Kidney (tissue), 14 donors: Measurements from ENCODE around the gene GOLGA6L7. TPM values are rescaled to one million over a fixed set of nuclear protein-coding genes. Genes with fewer than 3 reads are reported as not detected.

Experiments used
- DNase-seq, 5 donors: peaks; one replicate each; pipeline ENCODE4 v3.0.0-alpha.2; 2013 to 2020
- FAIRE-seq: peaks from 2 replicates; lab custom pipeline; 2012; peaks lifted over from hg19 to GRCh38; lab: Jason Lieb, UNC
- H3K27ac ChIP-seq, 2 donors: one replicate each; pipeline ENCODE4 v1.7.0; 2013; ENCODE audit warnings: low read depth in 2 of 2, low read length in 2 of 2, inconsistent platforms in 1 of 2
- H3K27me3 ChIP-seq: one replicate; pipeline ENCODE4 v1.7.1; 2013; ENCODE audit warnings: low read length, inconsistent platforms; ENCODE audit not compliant: control insufficient read depth, insufficient read depth
- H3K36me3 ChIP-seq, 3 donors: one replicate each; pipeline versions ENCODE4 v1.7.0 to v1.7.1; 2013; ENCODE audit warnings: low read length in 3 of 3, control low read depth in 1 of 3, inconsistent platforms in 1 of 3; ENCODE audit not compliant: insufficient read depth in 3 of 3, control insufficient read depth in 2 of 3
- H3K4me1 ChIP-seq, 3 donors: one replicate each; pipeline versions ENCODE4 v1.7.0 to v1.7.1; 2013; ENCODE audit warnings: low read length in 3 of 3, inconsistent platforms in 1 of 3, low read depth in 1 of 3; ENCODE audit not compliant: control insufficient read depth in 2 of 3, insufficient read depth in 2 of 3
- H3K4me3 ChIP-seq, 3 donors: one replicate each; pipeline versions ENCODE4 v1.7.0 to v1.8.1; 2013; ENCODE audit warnings: low read length in 3 of 3, control low read depth in 1 of 3, inconsistent platforms in 1 of 3
- H3K9ac ChIP-seq, 3 donors: one replicate each; pipeline versions ENCODE4 v1.7.0 to v1.7.1; 2013; ENCODE audit warnings: low read length in 3 of 3, control low read depth in 1 of 3, inconsistent platforms in 1 of 3
- H3K9me3 ChIP-seq, 3 donors: one replicate each; pipeline versions ENCODE4 v1.7.0 to v1.7.1; 2013; ENCODE audit warnings: low read length in 3 of 3, control low read depth in 1 of 3, inconsistent platforms in 1 of 3; ENCODE audit not compliant: control insufficient read depth in 2 of 3, insufficient read depth in 1 of 3
- intact Hi-C: fragments of 100-400 bp; cut with DNase I; formaldehyde crosslinking; loops from one replicate; pipeline ENCODE4 v1.11.1; 2022
- polyA plus RNA-seq: library from polyadenylated mRNA; stranded (reverse); fragments of 350-450 nt; fragmentation: Illumina TruSeq; extraction: RNeasy Lipid Tissue Mini Kit (QIAGEN cat#74804); gene quantifications from one replicate; pipeline ENCODE4 v1.2.3, GENCODE V29; 2014; ENCODE audit warnings: low read depth, low replicate concordance; ENCODE audit not compliant: insufficient read depth
- total RNA-seq: library from RNA; stranded (reverse); fragmentation: NEBNext Ultra II Directional; extraction: Animal tissue kit (Norgen Biotek cat#: 25700); gene quantifications from one replicate; pipeline ENCODE4 v1.2.1, GENCODE V29; 2021
- TF ChIP-seq, protein P1 (sequence below): IDR thresholded peaks from 3 replicates; pipeline ENCODE4 v1.5.1; 2012; ENCODE audit warnings: mild to moderate bottlenecking, moderate library complexity, borderline replicate concordance; ENCODE audit not compliant: insufficient read depth; ENCODE audit errors: extremely low read depth
- donor health status: control.
- donor health status: control.
- donor health status: control.
- donor health status: control.
- donor health status: control.
- donor health status: DM: yes; HTN: yes; CAD: no.
- donor health status: Normal renal cell carcinoma (clear cell type).

The GOLGA6L7 gene
- total and polyA plus RNA-seq, 2 donors from 2014 or later = not detected

DNA sequence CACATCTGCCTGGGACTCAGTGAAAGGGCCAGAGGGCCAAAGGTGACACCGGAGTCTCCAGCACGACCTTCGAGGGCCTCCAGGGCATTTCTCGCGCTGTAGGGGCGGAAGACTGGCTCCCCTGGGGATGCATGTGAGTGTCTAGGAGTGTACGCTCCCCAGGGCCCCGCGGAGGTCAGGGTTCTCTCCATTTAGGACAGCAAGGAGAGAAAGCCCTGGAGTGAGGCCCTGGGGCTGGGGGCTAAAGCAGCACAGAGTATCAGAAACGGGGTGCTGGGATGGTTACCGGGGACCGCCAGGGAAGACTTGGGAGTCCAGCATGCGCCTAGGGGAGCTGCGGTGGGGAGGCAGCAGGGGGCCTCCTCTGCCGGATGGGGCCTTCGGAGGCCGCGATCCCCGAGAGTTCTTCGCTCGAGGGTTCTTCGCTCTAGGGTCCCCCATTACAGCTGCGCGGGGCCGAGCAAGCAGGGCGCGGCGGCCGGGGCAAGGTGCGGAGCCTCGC is 36.7 kb upstream of the GOLGA6L7 start:
- TF ChIP-seq, protein P1, sequence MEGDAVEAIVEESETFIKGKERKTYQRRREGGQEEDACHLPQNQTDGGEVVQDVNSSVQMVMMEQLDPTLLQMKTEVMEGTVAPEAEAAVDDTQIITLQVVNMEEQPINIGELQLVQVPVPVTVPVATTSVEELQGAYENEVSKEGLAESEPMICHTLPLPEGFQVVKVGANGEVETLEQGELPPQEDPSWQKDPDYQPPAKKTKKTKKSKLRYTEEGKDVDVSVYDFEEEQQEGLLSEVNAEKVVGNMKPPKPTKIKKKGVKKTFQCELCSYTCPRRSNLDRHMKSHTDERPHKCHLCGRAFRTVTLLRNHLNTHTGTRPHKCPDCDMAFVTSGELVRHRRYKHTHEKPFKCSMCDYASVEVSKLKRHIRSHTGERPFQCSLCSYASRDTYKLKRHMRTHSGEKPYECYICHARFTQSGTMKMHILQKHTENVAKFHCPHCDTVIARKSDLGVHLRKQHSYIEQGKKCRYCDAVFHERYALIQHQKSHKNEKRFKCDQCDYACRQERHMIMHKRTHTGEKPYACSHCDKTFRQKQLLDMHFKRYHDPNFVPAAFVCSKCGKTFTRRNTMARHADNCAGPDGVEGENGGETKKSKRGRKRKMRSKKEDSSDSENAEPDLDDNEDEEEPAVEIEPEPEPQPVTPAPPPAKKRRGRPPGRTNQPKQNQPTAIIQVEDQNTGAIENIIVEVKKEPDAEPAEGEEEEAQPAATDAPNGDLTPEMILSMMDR = no peak
- no peak for FAIRE-seq
- no peaks in the 10 kb centered on the region for H3K9me3 ChIP-seq
- no peak overlapping the region for H3K4me3 ChIP-seq
- no peaks in the 10 kb centered on the region for H3K36me3 ChIP-seq
- intact Hi-C loops = no loop called here
- peak in 3 of 5 donors; percentile 26 to 66 (median 64) for DNase-seq
- H3K4me1 ChIP-seq = no peaks in the 10 kb centered on the region
- H3K27ac ChIP-seq = no peak overlapping the region
- H3K27me3 ChIP-seq = no peaks in the 10 kb centered on the region
- no peak overlapping the region for H3K9ac ChIP-seq

DNA sequence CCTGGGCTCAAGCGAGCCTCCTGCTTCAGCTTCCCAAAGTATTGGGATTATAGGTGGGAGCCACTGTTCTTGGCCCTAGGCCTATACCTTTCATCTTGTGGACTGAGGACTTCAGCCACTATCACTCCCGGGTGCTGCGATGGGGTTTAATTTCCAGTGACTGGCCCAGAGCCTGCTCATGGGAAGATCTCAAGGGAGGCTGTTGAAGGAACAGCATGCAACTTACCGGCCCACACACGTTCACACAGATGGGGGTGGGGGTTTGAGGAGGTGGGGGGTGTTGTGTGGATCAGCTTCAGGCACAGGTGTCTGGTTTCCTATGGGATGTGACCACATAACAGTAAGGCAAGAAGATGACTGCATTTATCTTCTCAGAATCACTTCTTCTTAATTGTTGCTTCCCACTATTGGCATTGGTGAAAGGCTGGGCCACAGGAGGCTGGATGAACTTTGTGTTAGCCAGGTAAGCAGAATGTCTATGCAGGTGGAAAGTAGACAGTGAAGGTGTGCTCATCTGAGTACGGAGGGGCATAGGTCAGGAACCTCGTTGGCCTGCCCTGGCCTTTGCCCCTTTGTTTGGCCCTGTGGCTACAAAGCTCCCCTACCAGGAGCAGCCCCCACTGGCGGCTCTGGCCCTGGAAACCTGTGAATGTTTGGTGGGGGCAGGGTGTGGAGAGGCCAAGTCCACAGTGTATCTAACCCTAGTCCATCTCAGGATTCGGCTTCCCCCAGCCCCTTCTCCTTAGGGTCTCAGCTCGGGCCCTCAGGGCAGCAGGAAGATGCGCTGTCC is 35.9 kb upstream of the GOLGA6L7 start:
- Histone ChIP-seq H3K9ac (no peak overlapping the region), H3K27ac (no peak overlapping the region), H3K36me3 (no peaks in the 10 kb centered on the region), H3K9me3 (no peaks in the 10 kb centered on the region), H3K4me3 (no peak overlapping the region), H3K27me3 (no peaks in the 10 kb centered on the region), H3K4me1 (no peaks in the 10 kb centered on the region)
- FAIRE-seq (no peak), DNase-seq (peak in 1 of 5 donors; percentile 19)
- intact Hi-C loops = no loop called here
- TF ChIP-seq, protein P1 = no peak

DNA sequence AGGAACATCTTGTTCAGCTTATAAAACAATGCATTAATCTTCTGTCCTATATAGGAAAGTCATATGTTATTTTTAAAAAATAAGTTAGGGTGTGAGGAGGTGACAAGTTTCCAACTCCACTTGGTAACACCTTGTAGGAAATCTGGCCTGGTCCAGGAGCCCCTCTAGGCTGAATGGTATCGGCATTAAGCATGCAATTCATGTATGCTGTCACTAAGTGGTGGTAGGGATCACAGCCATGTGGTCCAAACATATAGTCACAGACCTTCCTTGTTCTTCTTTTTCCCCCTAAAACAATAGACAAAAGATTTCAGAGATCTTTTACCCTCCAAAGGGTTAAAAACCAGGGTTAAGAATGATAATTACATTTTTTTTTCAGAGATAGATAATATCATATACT is 33.2 kb upstream of the GOLGA6L7 start:
- no peaks in the 10 kb centered on the region for H3K27me3 ChIP-seq
- TF ChIP-seq, protein P1 = no peak
- DNase-seq = no peak
- H3K27ac ChIP-seq = no peak overlapping the region
- H3K36me3 ChIP-seq = no peaks in the 10 kb centered on the region
- intact Hi-C loops = no loop called here
- no peak overlapping the region for H3K4me3 ChIP-seq
- no peak overlapping the region for H3K9ac ChIP-seq
- no peak for FAIRE-seq
- H3K9me3 ChIP-seq = no peaks in the 10 kb centered on the region
- H3K4me1 ChIP-seq = no peaks in the 10 kb centered on the region
